Measurements from ENCODE around the gene GLIPR1. TPM values are rescaled to one million over a fixed set of nuclear protein-coding genes. Genes with fewer than 3 reads are reported as not detected.
"Not testable (repeated sequence)": the region's sequence is repeated elsewhere in the genome, so short reads cannot be mapped to it uniquely, and the experiment has no call there.

Gene GLIPR1
- total RNA-seq: 3.1 TPM

DNA sequence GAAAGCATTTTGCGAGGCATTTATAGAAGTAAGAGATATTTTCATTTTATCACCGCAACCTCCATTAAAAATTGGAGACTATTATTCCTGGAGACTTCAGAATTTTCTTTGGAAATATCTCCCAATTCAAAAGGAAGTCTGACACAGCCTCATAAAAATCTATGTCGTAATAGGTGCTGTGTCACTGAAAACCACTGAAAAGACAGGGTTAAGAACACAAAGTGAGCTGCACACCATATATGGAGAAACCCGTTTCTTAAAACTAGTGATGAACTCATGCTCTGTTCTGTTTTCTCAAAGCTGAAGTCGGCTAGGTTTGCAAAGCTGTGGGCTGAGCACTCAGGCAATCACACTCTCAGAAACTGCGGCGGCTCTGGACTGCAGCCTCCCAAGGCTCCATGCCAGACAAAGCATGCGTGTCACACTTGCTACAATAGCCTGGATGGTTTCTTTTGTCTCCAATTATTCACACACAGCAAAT lies at the start of gene GLIPR1:
GLIPR1 (plus strand) TSS at position 287 of the 481 bp plus-strand sequence; CDS start at position 413, 126 bp downstream.
- ATAC-seq (peak; percentile 88), DNase-seq (ENCODE audit: low spot score) (peak; percentile 66)

DNA sequence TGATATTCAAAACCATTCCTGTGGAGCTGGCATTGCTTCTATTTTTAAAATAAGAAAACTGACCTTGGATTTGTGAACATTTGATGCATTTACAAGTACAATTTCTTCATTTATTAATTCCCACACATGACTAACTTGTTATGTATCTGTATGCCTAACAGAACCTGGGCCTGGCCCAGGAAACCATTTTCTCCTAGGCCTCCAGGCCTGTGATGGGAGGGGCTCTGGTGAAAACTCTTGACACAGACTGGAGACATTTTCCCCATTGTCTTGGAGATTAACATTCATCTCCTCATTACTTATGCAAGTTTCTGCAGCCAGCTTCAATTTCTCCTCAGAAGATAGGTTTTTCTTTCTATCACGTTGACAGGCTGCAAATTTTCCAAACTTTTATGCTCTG lies 47.6 kb upstream of the GLIPR1 start:
- ATAC-seq (no peak), DNase-seq (ENCODE audit: low spot score) (no peak)

DNA sequence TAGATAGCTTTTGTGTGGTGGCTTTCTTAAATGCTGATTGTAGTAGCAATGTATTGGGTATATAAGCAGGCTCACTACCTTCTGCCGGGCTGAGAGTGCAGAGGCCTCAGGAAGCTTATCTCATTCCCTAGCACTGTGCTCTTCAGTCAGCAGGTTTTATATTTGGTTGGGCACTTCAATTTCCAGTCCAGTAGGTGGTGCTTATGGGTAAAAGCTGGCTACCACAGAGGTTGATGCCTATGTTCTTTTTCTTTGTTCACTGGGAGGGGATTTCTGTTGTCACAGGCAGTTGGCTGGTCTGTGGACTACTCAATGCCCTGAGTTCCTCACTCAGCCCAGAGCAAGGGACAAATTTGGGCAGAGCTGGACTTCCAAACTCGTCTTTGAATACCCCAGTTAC lies 43.0 kb upstream of the GLIPR1 start:
- ATAC-seq (peak; percentile 47), DNase-seq (ENCODE audit: low spot score) (no peak)

DNA sequence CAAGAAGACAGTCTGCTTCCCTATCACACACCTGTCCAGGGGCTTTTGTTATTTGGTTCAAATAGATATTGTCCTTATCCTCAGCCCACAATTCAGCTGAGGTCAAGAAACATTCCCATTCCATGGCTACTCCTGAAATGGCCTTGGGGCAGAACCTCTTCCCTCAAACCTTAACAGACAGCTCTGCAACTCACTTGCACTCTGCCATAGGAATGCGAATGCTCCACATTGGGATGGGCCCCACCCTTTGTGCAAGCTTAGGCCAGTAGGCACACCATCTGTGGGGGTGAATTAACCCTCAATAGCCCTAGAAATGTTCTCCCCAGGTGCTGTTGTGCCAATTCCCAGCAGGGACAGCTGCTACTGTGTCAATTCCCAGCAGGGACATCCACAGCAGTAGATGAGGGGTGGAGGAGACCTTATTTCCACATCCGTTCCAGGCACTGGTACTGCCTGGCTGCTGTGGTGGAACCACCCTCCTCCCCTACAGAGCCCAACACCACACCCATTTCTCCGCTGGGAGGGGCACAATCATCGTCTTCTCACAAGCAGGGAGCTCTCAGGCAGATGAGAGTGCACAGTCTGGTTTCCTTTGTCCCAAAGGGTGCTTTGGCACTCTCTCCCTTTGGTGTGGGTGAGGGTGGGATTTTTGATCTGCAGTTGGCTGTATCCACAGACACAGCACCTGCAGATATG lies 42.3 kb upstream of the GLIPR1 start:
- no peak for DNase-seq (ENCODE audit: low spot score)
- ATAC-seq: no peak

- no peak for DNase-seq (ENCODE audit: low spot score)
- no peak for ATAC-seq
Measured at GRCh38 chr12:75439048-75439447, 41.5 kb upstream of the GLIPR1 start.

GRCh38 chr12:75439930-75440329 lies 40.6 kb upstream of the GLIPR1 start:
- ATAC-seq (no peak), DNase-seq (ENCODE audit: low spot score) (no peak)

GRCh38 chr12:75441687-75442449 lies 38.7 kb upstream of the GLIPR1 start:
- not testable (repeated sequence) for ATAC-seq; DNase-seq (ENCODE audit: low spot score)

DNA sequence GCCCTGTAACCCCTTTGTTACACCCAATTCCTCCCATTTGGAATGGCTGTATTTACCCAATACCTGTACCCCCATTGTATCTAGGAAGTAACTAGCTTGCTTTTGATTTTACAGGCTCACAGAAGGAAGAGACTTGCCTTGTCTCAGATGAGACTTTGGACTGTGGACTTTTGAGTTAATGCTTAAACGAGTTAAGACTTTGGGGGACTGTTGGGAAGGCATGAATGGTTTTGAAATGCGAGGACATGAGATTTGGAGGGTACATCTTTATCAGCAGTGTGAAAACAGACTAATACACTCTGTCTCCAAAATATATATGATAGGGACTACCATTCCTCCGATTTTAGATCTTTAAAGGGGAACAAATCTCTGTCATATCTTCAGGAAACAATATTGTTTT lies 38.1 kb upstream of the GLIPR1 start:
- not testable (repeated sequence) for DNase-seq (ENCODE audit: low spot score); ATAC-seq

DNA sequence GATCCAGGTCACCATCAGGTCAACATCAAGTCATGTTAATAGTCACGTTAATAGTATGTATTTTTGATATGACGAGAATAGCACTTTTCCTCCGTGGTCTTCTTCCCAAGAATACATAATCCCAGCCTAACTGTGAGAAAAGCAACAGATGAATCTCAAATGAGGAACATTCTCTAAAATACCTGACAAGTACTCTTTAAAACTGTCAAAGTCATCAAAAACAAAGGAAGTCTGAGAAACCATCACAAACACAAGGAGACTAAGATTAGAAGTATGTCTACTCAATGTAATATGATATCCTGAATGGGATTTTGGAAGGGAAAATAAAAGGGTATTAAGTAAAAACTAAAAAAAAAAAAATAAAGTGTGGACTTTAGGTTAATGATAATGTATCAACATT lies 36.8 kb upstream of the GLIPR1 start:
- DNase-seq (ENCODE audit: low spot score) (no peak), ATAC-seq (no peak)

- ATAC-seq (no peak), DNase-seq (ENCODE audit: low spot score) (no peak)
Measured at GRCh38 chr12:75444429-75445136, 36.0 kb upstream of the GLIPR1 start.

- ATAC-seq; DNase-seq (ENCODE audit: low spot score): not testable (repeated sequence)
Measured at GRCh38 chr12:75445137-75445507, 35.4 kb upstream of the GLIPR1 start.

GRCh38 chr12:75446857-75447256 lies 33.7 kb upstream of the GLIPR1 start:
- no peak for ATAC-seq
- no peak for DNase-seq (ENCODE audit: low spot score)

- ATAC-seq: no peak
- no peak for DNase-seq (ENCODE audit: low spot score)
Measured at GRCh38 chr12:75447691-75448393, 32.7 kb upstream of the GLIPR1 start.

GRCh38 chr12:75452675-75453330 lies 27.8 kb upstream of the GLIPR1 start:
- DNase-seq (ENCODE audit: low spot score) (no peak), ATAC-seq (no peak)

- no peak for ATAC-seq
Measured at GRCh38 chr12:75455839-75456238, 24.7 kb upstream of the GLIPR1 start.

DNA sequence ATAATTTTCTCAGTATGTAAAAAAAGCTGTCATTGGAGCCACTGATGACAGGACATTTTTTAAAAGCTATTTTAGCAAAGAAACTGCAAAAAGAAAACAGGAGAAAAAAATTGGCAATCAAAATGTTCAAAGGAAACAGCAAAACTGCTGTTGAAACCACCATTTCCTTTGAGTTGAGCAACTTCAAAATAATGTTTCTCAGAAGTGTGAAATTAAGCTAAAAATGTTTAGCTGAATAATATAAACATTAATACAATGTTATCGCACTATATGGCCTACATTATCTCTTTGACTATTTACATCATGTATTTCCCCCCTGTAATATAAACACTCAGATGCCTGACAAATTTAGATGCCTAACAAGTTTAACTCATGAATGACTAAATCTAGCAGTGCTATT lies 23.4 kb upstream of the GLIPR1 start:
- DNase-seq (ENCODE audit: low spot score): no peak
- ATAC-seq: no peak

More at GRCh38 chr12:75455839-75456238, 24.7 kb upstream of the GLIPR1 start:
- no peak for DNase-seq (ENCODE audit: low spot score)

DNA sequence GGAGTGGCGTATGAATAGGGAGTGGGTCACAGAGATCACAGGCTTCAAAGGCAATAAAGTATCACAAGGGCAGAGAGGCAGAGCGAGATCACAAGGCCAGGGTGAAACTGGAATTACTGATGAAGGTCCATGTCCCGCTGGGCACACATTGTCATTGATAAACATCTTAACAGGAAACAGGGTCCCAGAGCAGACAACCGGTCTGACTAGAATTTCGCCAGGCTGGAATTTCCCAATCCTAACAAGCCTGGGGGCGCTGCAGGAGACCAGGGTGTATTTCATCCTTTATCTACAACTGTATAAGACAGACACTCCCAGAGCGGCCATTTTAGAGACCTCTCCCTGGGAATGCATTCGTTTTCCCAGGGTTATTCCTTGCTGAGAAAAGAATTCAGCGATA lies 22.7 kb upstream of the GLIPR1 start:
- ATAC-seq; DNase-seq (ENCODE audit: low spot score): not testable (repeated sequence)

DNA sequence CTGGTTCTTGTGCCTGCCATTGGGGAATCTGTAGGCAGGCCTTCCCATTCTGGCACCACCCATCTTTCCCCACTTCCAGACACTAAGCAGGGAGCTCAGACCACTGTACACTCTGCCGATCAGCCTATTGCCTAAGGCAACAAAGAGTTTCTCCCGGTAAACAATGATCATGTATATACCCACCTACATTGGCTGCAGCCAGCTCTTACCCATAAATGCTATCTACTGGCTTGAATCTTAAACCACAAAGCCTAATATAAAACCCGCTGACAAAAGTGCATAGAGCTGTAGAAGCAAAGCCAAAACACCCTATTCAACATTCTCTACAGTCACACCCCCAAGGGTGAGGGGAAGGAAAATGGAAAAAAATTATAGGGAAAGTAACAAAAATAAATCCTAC lies 20.8 kb upstream of the GLIPR1 start:
- DNase-seq (ENCODE audit: low spot score) (no peak), ATAC-seq (no peak)

DNA sequence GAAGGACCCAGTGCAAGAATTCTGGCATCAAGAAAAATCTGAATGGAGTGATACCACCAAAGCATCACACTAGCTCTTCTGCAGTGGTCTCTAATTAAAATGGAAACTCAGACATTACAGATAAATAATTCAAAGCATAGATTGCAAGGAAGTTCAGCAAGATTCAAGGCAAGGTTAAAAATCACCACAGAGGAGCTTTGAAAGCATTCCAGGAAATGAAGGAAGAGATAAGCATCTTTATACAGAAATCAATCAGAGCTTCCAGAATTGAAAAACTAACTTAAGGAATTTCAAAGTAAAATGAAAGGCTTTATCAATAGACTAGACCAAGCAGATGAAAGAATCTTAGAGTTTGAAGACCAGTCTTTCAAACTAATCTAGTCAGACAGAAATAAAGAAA lies 20.4 kb upstream of the GLIPR1 start:
- ATAC-seq (no peak), DNase-seq (ENCODE audit: low spot score) (no peak)

All from left lobe of liver (tissue), 2 donors.